Measurements from ENCODE around the gene VIP.
"Not testable (repeated sequence)": the region's sequence is repeated elsewhere in the genome, so short reads cannot be mapped to it uniquely, and the experiment has no call there.

The VIP gene

GRCh38 chr6:152750694-152751093, at the start of gene VIP:
Gene VIP (plus strand): TSS chr6:152750797. CDS start chr6:152752178, 1,381 bp downstream.
- DNase-seq, result no peak

GRCh38 chr6:152701081-152701862, 49.3 kb upstream of the VIP start:
- no peak for DNase-seq

GRCh38 chr6:152701863-152702401, 48.7 kb upstream of the VIP start:
- no peak for DNase-seq

GRCh38 chr6:152703750-152704149, 46.8 kb upstream of the VIP start:
- DNase-seq, result not testable (repeated sequence)

DNA sequence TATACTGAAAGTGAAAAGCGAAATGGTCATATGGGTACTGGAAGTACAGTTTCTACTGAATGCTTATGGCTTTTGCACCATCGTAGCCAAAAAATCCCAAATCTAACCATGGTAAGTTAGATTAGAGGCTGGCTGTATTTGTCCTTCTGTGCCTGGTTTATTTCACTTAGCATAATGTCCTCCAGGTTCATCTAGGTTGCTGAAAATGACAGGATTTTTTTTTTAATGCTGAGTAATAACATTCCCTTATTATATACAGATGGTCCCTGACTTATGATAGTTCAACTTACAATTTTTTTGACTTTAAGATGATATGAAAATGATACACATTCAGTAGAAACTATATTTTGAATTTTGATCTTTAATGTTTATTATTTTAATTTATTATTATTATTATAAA, 45.3 kb upstream of the VIP start:
- no peak for DNase-seq

- no peak for DNase-seq
Measured at GRCh38 chr6:152716322-152716721, 34.3 kb upstream of the VIP start.

DNA sequence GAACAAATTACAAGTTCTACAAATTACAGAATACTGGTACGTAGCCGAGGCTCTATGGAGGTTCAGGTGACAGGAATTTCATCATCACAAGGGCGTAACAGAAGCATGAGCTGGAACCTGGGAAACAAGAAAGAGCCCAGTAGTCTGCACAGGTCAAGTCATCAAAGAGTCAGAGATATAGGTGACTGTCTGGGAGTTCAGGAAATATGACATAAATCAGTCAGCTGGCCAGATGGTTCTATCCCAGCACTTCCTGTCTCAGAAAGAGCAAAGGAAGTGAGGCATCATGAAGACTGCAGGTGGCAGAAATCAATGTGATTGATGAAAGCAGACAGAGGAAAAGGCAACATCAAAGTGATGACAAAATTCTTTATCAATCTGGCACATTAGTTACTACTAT, 29.6 kb upstream of the VIP start:
- DNase-seq, result no peak

GRCh38 chr6:152721956-152722355, 28.6 kb upstream of the VIP start:
- DNase-seq, result no peak

DNA sequence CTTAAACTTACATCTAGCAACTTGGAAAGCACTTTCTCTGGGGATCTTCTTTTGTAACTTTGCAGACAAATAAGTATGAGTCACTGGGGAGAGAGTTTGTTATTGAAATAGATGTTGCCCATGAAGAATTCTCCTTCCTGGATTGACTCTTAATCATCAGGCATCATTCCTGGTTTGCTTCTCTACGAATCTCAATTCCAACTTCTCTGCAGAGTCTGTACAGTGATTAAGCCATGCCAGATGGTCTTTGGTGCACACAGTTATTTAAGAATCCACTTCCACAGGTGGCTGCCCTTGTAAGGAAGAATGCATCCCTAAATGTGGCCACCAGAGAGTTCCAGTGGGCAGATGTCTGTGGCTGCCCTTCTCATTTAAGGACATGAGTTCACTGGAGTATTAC, 27.2 kb upstream of the VIP start:
- no peak for DNase-seq

DNA sequence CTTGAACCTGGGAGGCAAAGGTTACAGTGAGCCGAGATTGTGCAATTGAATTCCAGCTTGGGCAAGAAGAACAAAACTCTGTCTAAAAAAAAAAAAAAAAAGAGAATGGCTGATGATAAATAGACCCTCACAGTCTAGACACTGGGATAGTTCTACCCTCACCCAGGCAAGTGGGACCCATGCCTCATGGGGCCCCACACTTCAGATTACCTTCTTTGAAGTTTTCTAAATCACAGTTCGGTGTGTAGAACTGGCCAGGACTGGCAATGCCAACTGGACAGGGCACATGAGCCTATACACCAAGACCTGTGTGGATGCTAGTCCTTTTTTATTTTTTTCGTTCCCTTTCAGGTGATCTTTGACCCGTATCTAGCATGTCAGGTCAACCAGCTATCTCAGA, 24.3 kb upstream of the VIP start:
- no peak for DNase-seq

DNA sequence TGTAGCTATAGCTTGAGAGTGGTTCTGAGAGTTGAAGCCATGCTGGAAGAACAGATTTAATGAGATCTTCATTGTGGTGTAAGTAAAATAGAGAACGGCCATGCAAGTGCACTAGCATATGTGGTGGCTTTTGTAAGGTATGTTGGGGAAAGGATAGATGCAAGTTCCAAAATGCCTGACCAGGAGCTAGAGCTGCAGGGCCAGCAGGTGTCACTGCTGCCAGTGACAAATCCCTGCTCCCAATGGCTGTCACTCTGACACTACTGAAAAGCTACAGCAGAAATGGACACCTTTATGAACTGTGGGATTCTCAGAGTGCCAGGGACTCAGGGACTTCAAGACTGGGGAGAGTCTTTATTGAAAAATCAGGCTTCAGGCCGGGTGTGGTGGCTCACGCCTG, 23.1 kb upstream of the VIP start:
- DNase-seq, result no peak

- no peak for DNase-seq
Measured at GRCh38 chr6:152734630-152735029, 16.0 kb upstream of the VIP start.

DNA sequence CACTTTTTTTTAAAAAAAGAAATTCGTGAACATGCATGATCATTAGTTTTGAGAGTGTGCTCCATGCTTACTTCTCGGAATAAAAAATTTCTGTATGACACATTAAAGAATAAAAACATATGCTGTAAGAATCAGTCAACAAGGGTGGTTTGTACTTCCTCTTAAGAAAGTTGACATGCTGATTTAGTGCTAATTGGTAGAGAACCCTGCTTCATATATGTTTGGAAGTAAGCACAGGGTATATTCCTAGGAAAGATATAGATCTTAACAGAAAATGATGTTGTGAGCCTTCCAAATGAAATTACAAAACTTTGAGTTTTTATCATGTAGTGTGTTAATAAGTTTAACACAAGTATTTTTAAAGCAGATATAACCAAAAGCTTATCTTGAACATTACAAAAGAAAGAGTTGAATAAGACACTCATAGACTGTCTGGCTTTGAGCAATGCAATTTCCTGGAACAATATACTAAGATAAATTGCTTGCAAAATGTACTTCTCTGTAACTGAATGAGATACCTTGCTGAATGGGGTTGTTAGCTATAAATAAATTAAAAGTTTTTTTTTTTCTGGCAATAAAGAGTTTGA, 13.8 kb upstream of the VIP start:
- DNase-seq, result no peak

GRCh38 chr6:152745509-152746171, 5.0 kb upstream of the VIP start:
- DNase-seq, result no peak

- no peak for DNase-seq
Measured at GRCh38 chr6:152746172-152746553, 4.4 kb upstream of the VIP start.

DNA sequence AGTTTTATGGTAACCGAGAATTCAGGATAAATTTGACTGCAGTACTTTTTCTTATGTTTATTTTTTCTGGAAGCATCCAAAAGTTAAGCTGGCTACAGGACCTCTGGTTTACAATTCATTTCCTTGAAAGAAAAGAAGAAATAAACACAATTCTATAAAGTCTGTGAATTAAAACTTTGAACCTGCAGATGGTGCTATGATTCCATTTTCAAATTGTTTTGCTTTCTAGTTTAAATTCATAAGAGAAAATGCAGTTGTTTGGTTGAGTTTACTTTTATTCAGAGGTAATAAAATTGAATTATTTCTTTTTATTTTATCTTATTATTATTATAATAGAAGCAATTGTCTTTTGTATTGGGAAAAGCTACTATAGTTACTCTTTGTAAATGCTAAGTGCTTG, 1.8 kb upstream of the VIP start:
- no peak for DNase-seq

DNA sequence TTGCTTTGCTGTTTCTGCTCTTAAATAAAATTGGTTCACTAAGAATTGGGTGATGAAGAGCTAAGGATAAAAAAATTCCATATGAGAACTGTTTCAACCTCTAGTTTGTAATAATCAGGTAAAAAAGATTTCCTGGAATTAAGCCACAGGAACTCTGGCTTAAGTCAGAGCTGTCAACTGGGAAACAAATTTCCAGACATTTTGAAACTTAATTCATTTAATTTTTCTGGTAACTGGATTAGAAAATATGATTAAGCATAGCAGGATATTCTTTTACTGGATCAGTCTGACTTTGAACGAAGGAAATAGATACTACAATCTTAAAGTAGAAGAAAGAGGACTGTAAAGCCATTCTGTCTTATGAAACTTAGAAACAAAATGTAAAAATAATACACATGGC, 1.3 kb upstream of the VIP start:
- no peak for DNase-seq

DNA sequence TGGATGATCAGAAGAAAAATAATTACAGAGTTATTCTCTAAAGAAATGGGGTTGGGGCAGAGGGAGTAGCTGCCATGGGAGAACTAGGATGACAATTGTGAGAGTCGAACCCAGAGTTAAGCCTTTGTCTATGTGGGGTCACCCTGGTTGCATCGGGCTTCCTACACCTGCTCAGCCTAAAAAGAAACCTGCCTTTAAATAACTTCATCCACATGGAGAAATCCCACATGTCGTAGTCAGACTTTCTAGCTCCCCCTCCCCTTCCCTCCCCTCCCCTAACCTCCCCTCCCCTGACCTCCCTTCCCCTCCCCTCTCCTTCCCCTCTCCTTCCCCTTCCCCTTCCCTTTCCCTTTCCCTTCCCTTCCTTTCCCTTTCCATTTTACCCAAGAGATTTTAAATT, 14.7 kb downstream of the VIP start:
- no peak for DNase-seq

GRCh38 chr6:152769159-152769558, 18.6 kb downstream of the VIP start:
- no peak for DNase-seq

DNA sequence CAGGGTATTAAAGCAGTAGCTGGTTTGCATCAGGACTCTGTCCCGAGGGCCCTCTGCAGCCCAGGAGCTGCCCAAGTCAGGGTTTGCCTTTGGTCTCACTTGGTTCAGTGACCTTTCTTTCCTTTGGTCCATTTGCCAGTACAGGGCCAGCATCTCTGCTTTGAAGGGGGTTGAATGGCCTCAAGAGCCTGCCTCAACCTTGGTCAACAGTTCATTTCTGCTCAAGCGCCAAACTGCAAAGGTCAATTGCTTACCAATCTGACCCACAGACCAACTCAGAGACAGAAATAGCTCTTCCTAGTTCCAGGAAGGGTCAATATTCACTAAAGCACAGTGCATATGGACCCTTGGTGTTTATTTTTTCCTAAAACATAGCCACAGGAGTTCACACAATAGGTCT, 19.4 kb downstream of the VIP start:
- no peak for DNase-seq

DNA sequence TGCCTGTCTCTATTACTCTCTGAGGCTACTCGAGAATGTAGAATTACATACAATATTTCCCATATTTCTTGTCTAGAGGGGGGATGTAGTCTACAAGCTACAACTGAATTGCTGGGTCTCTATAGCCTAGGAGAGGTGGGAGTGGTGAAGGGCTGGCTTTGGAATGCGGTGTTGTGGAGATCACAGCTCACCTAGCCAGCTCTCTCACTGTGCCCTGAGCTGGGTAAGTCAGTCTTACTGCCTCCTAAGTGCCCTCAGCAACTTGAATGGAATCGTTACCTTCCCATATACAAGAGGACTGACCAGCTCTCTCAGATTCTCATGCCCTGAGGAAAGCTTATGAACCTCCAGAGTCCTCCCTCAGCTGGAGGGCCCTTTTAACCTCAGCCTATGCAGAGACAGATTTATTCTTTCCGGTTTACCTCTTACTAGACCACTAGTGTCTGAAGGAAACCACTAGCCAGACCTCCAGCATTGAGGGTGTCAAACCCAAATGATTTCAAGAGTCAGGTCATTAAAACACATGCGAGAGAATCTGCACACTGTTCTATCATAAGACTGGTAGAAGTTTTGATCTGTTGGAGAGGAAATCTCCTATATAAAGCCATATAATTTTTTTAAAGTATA, 20.6 kb downstream of the VIP start:
- DNase-seq, result no peak

- no peak for DNase-seq
Measured at GRCh38 chr6:152775428-152775827, 24.8 kb downstream of the VIP start.

- no peak for DNase-seq
Measured at GRCh38 chr6:152776833-152777232, 26.2 kb downstream of the VIP start.

Data from CD4-positive, alpha-beta T cell treated with Interleukin-21 for 1 hour (primary cell).